ENCODE results near the gene DTHD1.

DTHD1 gene

DNA sequence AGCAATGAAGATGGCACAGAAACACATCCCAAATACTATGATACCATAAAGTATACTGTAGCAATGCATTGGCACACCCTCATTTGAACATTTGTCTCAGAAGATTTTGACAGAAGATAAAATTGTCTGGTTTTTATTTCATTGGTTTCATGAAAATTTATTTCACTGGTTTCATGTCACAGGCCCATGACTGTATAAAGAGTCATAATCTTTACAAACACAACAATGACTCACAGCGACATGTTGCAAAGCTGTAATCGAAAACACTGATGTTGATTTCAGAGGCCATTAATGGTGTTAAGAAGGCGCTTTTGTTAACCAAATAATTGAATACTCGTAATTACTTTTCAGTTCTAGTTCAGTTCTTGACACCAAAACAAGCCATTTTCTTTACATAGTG is 8.1 kb upstream of the DTHD1 start:
- no peak for DNase-seq

DNA sequence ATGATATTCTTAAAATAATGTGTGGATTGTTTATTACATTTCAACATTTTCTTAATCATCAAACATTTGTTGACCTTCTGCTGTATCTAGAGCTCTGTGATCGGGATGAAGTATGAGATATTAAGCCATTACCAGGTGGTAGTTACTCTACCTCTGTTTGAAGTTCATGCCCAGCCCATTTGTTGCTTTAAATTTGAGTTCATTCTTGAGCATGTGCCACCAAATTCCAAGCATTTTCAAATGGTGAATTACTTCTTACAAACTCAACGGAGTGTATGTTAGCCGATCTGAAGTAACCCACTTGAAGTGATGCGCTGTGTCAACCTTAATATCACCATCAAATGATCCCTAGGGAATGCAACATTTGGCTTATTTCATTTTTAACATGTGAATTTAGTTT is 7.3 kb upstream of the DTHD1 start:
- no peak for DNase-seq

DNA sequence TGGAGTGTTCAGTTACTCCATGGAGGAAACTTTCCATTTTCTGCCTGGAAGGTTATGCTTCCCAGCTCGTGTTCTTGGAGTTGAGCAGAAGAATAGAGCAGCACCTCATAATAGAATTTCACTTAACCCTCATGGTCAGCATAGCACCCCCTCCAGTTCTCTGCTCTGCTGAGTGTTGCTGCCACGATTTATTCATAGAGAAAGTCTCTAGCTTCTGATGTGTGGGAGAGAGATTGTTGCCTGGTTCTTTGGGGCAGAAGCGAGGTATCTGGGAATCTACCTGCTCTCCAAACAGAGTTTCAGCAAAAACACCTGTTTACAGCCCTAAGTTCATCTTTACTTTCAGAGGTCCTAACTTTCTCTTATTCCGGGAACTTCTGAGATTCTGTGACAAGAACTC is 3.9 kb upstream of the DTHD1 start:
- no peak for DNase-seq

DNA sequence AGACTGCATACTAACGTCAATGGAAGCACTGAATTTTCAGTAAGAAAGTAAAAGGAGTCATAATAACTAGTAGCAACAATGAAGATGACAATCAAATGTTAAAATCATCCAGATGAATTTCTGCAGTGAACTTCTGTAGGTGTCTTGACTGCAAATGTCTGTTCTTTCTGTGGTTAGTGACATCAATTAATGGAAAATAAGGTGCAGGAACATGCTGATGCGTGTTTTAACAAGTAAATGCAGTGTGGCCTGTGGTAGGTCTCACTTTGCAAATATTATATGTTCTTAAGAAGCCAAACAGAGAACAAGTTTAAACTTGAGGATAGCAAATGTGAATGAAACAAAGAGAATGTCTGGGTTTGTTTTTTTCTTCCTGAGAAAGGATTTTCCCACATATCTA is 2.6 kb upstream of the DTHD1 start:
- DNase-seq = no peak

DNA sequence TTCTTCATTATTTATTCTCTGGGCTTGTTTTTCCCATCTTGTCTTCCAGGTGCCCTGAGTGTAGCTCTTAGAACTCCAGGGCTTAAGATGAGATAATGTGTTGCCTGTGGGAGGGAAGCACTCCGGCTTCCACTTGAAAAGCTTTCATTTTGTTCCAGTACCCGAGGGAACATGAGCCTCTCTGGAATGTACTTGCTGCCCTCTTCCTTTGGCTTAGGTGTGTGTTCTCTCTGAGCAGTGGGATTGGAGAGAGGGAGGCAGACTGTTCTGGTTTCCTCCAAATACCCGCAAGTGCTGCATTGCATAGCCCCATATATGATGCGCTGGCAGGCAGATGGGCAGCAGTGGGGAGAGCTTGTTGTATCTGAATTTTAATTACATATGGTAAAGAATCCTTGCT is 861 bp upstream of the DTHD1 start:
- no peak for DNase-seq

DNA sequence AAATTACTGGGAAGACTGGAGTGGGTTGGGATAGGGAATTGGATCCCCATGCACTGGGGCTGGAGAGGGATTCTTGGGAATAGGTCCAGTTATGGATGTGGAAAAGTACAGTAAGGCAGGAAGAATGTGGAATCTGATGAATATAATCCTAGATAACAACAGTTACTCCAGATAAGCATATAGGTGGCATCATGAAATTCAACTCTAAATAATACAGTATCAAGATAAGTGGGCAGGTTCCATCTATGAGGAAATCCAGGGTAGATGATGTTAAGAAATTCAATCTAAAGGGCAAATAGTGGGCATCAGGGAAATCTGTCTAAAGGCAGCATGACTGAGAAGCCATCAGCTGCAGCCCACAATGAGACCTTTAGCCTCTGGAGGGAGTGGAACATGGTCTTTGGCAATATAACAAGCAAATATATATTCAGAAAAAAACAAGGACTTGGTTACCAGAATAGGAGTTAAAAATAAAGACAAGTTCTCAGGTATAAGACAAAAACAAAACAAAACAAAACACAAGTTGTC is 1.2 kb downstream of the DTHD1 start:
- no peak for DNase-seq

DNA sequence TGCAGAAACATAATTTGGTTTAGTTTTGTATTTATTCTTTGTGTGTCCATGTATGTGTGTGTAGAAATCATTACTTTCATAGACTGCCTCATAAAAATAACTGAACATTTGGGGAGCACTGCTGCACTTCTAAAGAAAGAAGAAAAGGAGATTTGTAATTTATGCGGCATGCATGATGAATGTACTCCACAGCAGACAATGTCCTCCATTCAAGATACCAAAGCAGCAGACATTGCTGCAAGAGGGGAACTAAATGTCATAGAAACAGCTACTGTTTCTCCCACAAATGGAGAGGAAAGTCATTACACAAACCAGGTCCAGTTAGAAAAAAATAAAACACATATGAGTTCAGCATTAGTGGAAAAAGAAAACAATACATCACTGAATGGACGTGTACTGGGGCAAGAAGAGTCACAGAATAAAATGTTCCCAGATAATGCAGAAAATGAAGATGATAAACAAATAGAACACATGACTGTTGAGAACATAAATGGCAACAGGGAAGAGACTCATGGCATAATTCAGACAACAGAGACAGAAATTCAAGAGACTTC is 2.6 kb downstream of the DTHD1 start:
- DNase-seq = no peak

DNA sequence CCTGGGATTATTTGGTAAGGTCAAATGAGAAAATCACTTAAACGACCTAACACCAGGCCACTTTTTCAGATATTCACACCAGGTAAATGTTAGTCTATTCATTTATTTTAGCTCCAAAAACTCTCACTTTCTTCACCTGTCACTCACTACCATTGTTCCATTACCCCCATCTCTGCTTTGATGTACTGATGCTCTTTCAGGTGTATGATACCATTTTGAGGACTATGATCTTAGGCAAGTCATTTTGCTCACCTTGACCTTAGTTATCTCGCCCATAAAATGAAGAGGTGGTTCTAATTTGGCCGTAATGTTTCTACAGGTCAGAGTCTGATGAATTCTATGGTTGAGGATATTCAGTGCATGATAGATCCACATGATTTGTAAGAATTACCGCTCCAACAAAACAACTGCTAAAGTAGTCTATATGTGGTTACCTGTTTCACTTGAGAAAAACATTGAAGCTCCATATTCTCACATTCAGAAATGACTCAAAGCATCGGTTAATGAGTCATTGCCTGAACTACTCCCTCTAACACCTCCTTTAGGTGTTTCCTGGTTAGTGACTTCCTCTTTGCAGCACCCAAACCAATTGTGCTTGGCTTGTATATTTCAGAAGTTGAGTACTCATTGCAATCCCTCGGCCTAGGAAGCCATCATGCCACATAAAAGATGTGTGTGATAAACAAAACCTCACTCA is 4.5 kb downstream of the DTHD1 start:
- DNase-seq = peak; percentile 66

DNA sequence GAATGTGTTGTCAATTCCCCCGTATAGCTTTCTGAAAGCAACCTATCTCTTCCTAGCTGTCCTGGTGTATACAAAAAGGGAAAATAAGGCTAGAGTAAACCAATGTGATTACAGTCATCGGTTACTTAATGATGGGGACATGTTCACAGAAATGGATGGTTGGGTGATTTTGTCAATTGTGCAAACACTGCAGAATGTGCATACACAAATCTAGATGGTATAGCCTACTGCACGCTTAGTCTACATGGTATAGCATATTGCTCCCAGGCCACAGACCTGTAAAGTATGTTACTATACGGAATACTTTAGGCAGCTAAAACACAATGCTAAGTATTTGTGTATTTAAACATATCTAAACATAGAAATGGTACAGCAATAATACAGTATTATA is 5.1 kb downstream of the DTHD1 start:
- DNase-seq = no peak

DNA sequence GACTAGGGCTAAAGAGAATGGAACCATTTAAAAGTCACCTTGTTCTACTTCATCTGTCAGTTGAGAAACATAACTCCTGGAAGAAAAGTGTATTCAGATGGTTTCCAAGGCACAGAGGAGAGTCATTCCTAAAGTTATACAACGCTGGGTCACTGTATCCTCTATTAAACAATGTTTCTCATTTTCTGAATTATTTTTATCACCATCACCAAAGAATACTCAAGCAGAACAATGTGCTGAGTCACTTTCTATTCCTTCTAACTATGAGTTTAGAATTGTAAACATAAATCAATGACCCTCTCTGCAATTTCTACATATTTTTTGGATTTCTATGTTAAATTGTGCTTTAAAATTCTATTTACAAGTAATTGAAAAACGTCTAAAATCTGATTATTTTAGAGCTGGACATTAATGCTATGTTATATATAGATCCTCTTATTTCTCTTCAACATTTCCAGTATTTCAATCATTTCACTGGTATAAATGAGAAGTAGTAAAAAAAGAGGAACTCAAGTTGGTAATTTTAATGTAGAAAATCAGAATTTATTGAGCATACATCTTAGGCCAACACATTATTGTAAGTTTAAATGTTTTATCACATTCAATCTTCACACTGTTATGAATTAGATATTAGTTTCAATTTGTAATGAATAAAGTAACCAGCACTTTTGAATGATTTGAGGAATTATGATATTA is 7.5 kb downstream of the DTHD1 start:
- no peak for DNase-seq

DNA sequence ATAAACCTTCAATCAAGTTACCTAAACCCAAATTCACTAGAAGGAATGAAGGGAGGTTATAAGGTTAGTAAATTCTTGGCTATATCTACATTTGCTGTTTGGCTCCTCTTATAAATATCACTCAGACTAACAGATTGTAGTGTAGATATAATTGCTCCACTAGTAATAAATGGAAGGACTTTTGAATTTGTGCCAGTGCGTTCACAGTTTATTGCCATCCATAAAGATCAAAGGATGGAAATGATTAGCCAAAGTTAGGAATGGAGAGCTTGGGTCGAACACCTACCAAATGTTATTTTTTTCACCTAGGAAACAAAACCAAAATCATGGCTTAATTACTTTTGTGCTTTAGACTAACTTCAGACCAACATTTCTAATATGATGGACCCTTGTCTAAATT is 9.2 kb downstream of the DTHD1 start:
- DNase-seq = no peak

DNA sequence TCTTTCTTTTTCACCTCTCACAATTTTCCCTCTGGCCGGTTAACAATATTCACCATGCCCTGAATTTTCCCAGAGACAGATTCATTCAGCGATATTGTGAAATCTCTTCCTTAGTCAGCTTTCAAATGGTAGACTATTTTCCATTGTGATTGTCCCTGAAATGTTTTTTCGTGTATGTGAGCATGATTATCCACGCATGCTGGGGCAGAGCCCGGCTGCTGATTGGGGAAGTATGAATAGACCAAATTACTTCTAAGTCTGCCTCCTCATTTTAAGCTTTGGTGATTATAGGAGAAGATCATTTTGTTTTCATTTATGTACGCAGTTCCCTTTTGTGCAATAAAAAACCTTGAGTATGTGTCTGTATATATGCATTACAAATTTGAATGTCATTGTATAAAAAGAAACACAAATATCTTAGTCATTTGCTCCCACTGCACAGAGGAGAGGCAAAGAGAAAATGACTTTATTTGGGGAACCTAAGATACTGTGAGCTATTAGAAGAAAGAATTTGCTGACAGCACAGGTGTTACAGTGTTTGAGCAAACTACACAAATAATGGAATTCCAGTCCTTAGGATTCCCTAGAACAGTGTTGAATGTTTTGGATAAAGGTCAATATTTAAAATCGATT is 11.3 kb downstream of the DTHD1 start:
- DNase-seq = no peak

DNA sequence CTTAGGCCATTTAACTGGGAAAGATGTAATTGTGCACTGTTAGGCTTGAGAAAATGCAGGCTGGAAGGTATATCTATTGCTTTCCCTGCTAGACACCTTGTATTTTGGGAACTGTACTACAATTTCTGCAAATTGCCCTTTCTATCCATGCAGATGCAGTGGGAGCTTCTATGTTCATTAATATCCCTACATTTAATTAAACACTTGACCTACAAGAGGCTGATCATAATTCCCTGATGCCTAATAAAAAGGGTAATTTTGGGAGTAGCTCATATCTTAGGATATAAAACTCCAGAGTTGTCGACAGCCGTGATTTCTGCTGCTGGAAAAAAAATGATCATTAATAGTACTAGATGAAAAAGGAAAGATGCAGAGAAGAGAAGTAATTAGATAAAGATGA is 19.7 kb downstream of the DTHD1 start:
- no peak for DNase-seq

DNA sequence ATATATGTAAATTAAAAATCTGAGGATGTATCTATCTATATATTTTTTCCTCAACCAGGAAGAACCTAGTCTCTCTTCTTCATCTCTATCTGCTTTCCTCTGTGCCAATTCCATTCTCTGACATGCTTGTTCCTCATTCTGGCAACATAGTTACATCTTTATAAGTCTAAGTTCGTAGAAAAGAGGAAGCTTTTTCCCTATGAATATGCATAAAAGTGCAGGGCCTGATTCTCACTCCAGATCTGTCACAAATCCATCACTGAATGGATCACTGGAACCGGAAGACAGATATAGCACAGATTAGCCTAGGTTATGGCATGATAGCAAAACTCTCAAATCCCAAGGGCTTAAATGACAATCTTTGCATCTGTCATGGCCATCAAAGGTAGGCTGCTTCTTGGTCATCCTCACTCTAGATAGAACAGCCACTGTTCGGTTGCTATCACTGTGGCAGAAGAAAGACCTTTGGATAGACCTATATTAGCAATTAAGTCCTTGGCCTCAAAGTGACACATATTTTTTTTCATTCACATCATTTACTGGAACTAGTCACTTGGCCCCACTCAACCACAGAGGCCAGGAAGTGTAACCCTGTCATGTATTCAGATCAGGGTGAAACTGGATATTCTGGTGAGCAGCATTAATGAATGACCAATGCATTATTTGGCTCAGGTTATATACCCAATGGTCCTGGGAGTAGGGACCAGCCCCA is 22.2 kb downstream of the DTHD1 start:
- no peak for DNase-seq

DNA sequence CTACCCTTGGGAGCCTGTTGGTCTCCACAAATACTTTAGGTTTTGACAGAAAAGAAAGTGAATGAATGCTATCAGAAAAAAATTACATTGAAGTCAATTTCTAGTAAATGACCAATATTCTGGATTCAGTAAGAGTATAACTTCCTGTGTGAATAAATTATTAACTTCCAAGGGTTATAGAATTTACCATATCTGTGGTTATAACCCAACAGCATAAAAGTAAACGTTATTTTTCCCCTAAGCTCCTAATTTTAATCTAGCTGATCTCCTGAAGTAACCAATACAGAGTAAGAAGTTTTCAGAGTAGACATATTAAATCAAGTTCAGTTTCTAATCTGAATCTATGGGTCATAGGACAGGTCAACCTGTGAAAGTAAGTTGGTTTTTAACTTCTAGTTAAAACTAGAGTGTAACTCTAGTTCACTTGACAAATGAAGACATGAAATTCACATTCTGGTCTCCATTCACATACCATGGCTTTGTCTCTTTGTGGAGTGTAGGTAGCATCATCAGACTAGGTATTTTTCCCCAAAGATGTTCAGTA is 22.8 kb downstream of the DTHD1 start:
- no peak for DNase-seq

DNA sequence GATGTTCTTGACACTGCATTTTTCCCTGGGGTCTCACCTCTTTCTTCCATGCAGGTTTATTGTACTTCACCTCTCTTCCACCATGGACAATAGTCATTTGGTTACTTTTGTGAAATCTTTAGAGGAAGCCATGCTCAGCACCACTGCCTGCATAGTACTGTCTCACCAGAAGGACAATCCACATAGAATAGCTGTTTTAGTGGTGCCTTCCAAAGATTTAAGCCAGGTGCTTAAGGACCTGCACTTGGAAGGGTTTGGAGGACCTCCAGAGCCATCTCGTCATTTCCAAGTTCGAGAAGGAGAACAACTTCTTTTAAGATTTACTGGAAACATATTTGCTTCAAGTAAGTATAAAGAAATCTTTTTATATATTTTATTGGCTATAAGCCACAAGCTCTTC is 26.7 kb downstream of the DTHD1 start:
- no peak for DNase-seq

DNA sequence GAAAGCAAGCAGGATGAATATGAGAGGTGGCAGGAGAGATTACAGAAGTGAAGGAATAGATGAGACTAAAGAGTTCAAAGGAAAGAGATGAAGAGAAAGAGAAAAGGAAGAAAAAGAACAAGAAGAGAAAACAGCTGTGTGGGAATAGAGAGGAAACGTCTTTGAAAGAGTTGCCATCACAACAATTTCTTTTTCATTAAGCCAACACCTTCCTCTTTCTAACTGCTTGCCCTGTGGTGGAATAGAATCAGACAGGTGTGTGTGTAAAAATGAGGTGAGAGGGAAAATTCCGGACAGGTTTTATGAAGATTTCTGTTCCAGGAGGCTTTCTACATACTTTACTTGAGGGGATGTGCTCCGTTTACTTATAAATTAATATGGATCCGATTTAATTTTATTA is 28.8 kb downstream of the DTHD1 start:
- DNase-seq = no peak

DNA sequence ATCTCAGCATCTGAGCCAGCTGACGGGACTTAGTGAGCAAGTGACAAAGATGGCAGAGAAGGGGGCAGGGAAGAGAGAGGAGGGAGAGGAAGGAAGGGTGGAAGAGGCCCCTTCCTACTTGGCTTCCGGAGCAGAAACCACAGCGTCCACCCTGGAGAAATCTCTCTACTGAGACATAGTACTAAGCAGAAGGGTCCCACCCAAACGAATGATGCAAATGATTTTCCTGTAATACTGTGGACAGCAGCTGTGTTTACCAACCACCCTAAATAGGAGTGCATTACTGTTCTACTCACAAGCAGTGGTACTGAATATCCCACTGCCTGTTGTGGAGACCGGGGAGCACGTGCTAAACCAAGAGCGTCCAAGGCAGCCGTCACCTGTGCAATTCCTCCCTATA is 29.4 kb downstream of the DTHD1 start:
- DNase-seq = no peak

DNA sequence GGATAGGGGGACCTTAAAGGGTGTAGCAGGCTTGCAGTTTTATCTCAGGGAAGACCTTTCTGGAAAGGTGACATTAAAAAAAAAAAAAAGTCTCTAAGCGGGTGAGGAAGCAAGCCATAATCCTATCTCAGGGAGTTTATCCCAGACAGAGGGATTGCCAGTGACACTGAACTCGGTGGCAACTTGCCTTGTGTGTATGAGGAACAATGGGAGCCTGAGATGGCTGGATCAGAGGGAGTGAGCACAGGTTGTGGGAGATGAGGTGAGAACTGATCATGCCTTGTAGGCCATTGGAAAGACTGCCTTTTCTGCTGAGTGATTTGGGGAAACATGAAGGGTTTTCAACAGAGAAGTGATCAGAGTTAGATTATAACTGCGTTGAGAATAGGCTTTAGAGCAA is 31.1 kb downstream of the DTHD1 start:
- no peak for DNase-seq

DNA sequence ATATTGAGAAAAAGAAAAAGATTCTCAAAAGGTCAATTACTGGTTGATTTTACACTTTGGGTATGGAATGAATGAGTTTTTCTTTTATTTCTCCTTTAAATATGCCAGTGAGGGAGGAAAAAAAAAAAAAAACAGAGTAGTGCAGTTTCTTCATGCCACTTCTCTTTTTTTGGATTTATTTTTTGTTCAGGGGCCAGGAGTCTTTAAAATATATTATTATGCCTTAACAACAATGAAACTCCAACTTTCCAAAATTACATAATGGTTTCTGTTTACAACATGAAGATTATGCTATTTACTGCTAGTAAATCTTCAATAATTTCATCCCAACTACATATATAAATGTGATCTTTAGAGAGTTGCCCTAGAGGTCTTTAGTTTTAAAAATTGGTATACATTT is 31.9 kb downstream of the DTHD1 start:
- DNase-seq = no peak

DNA sequence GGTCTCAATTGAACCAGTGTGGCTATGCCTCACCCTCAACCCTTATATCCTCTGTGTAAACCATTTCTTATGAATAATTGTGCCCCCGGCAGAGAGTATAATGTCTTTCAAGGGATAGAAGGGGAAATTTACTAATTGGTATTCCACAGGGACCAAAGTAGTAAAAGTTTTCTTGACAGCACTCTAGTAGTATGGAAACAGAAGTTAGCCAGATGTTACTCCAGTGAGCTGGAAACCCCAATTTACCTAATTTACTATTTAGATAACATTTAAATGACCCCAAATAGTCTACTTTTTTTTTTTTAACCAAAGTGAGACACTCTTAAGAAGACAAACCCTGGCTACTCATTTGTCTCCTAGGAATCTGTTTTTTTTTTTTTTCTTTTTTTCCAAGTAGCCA is 32.3 kb downstream of the DTHD1 start:
- DNase-seq = no peak

DNA sequence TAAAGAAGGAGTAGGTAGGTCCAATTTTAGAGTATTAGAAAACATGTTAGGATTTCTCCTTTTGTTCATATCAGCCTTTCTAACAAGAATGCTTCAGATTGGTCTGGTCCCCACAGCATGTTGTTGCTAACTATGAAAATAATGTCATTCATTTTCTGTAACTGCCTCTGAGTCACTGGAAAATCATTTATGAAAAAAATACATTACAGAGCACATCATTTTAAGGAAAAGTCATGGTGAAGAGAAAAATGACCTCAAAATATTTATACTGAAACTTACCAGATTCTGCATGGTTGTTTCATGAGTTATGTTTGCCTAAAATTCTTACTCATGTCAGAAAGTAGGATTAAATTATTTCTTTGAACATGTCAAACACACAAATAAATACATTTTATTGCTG is 35.2 kb downstream of the DTHD1 start:
- no peak for DNase-seq

DNA sequence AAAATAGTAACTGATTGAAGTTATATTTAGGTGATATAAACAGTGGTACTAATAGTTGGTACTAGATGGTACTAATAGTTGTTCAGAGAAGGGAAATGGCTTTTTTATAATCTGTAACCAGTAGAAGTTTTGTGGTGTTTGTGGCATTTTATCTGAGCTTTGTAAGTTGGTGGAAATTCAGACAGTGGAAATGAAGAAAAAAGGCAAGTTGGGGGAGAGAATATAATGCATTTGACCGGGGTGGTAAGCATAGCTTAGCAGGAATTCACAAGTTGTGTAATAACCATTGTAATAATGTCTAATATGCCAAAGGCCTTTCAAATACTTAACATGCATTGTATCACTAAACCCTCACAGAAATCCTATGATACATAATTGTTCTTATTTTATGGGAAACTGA is 36.3 kb downstream of the DTHD1 start:
- no peak for DNase-seq
